ENCODE data around the gene NTHL1. TPM values are rescaled to one million over a fixed set of nuclear protein-coding genes. Genes with fewer than 3 reads are reported as not detected.

Gene NTHL1
- total and polyA plus RNA-seq, 9 donors = 1.9 to 38.1 (median 23.9) TPM

DNA sequence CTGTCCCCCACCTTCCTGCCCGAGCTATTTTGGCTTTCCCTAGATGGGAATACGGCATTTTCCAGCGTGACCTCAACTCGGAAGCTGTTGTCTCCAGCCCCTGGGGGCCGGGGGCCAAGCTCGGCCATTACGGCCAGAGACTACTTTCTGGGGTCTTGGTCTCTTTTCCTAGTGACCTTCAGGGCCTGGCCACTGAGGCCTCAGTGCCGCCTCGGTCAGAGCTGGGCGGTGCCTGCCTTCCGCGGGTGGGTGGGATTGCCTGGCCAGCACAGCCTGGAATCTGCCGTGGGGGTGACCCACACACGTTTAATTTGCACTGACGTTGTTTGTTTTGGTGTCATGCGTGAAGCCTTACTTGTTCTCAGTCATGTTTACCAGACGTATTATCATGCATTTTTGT, 29.4 kb upstream of the NTHL1 start:
- no peaks in the 10 kb centered on the region for H3K9me3 ChIP-seq
- no peak overlapping the region for H3K27ac ChIP-seq
- intact Hi-C loops (cut with DNase I) = loop anchor here in 1 of 4 donors (10.0 kb wide), 1 partner anchor 58 kb away; the partner anchor contains the start of gene PKD1
- H3K4me1 ChIP-seq (ENCODE audit: insufficient read depth) = no peaks in the 10 kb centered on the region
- H3K27me3 ChIP-seq = no peaks in the 10 kb centered on the region
- no peak for DNase-seq
- no peak overlapping the region for H3K4me3 ChIP-seq
- H3K36me3 ChIP-seq = no peaks in the 10 kb centered on the region
- WGBS, 3 donors = 79 to 89% (median 83%) methylated on average over 17 of the region's 17 CpGs
- TF ChIP-seq, protein P1, sequence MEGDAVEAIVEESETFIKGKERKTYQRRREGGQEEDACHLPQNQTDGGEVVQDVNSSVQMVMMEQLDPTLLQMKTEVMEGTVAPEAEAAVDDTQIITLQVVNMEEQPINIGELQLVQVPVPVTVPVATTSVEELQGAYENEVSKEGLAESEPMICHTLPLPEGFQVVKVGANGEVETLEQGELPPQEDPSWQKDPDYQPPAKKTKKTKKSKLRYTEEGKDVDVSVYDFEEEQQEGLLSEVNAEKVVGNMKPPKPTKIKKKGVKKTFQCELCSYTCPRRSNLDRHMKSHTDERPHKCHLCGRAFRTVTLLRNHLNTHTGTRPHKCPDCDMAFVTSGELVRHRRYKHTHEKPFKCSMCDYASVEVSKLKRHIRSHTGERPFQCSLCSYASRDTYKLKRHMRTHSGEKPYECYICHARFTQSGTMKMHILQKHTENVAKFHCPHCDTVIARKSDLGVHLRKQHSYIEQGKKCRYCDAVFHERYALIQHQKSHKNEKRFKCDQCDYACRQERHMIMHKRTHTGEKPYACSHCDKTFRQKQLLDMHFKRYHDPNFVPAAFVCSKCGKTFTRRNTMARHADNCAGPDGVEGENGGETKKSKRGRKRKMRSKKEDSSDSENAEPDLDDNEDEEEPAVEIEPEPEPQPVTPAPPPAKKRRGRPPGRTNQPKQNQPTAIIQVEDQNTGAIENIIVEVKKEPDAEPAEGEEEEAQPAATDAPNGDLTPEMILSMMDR (IDR thresholded peaks at IDR 0.05) = no peak
- TF ChIP-seq EP300 (IDR thresholded peaks at IDR 0.05) (no peak), POLR2A (IDR thresholded peaks at IDR 0.05) (no peak)

DNA sequence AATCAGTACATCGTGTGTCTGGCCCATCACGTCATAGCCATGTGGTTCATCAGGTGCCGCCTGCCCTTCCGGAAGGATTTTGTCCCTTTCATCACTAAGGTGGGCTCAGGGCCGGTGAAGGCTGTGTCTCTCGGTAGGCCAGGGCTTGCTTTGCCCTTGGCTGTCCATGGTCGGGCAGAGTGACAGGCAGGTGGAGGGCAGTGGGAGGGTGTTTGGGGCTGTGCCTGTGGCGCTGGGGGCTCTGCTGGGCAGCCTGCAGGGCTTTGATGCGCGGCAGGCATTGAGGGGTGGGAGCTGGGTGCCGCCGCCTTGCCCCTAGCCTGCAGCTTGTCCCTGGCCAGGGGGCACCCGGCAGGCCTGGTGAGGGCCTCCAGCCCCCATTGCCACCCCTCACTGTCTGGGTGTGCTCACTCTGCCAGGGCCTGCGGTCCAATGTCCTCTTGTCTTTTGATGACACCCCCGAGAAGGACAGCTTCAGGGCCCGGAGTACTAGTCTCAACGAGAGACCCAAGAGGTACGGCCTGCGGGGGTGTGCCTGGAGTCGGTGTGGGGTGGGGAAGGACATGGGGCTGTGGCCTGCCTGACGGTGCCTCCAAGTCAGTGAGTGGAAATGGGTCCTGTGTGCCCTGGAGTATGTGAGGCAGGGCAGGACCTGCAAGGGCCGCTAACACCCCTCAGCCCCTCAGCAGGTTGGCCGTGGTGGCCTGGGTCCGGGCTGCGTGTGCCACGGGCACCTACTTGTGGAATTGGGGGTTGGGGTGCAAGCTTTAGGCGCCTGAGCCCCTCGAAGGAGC, 28.6 kb upstream of the NTHL1 start:
- H3K4me3 ChIP-seq = no peak overlapping the region
- TF ChIP-seq EP300 (IDR thresholded peaks at IDR 0.05) (no peak), POLR2A (IDR thresholded peaks at IDR 0.05) (no peak)
- TF ChIP-seq, protein P1 (IDR thresholded peaks at IDR 0.05) = no peak
- WGBS, 3 donors = 90 to 96% (median 93%) methylated on average over 26 to 28 of the region's 28 CpGs
- intact Hi-C loops (cut with DNase I) = loop anchor here in 1 of 4 donors (10.0 kb wide), 1 partner anchor 59 kb away; the partner anchor contains the start of gene PKD1
- H3K9me3 ChIP-seq = no peaks in the 10 kb centered on the region
- no peaks in the 10 kb centered on the region for H3K36me3 ChIP-seq
- no peaks in the 10 kb centered on the region for H3K27me3 ChIP-seq
- no peak for DNase-seq
- no peak overlapping the region for H3K27ac ChIP-seq
- H3K4me1 ChIP-seq (ENCODE audit: insufficient read depth) = no peaks in the 10 kb centered on the region

DNA sequence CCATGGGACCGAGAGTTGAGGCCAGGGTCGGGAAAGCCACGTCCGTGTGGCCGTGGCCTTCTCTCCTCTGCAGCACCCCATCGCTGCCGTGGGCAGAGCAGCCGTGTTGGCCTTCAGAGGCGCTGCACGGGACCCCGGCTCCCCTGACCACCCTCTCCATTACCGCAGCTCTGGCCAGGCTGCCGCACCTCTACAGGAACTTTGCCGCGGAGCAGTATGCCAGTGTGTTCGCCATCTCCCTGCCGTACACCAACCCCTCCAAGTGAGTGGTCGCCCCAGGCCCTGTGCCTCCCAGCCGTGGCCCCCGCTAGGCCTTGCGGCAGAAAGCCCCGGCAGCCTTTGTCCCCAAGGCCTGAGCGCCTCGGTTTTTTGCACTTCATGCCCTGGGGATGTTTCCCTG, 28.0 kb upstream of the NTHL1 start:
- Histone ChIP-seq H3K27me3 (no peaks in the 10 kb centered on the region), H3K27ac (no peak overlapping the region), H3K9me3 (no peaks in the 10 kb centered on the region), H3K36me3 (no peaks in the 10 kb centered on the region), H3K4me1 (ENCODE audit: insufficient read depth) (no peaks in the 10 kb centered on the region), H3K4me3 (no peak overlapping the region)
- intact Hi-C loops (cut with DNase I) = loop anchor here in 1 of 4 donors (10.0 kb wide), 1 partner anchor 59 kb away; the partner anchor contains the start of gene PKD1
- 92 to 96% (median 92%) methylated on average over 24 of the region's 24 CpGs for WGBS, 3 donors
- no peak for DNase-seq
- TF ChIP-seq, protein P1 (IDR thresholded peaks at IDR 0.05) = no peak
- no peak for TF ChIP-seq POLR2A (IDR thresholded peaks at IDR 0.05)
- TF ChIP-seq EP300 (IDR thresholded peaks at IDR 0.05) = no peak

DNA sequence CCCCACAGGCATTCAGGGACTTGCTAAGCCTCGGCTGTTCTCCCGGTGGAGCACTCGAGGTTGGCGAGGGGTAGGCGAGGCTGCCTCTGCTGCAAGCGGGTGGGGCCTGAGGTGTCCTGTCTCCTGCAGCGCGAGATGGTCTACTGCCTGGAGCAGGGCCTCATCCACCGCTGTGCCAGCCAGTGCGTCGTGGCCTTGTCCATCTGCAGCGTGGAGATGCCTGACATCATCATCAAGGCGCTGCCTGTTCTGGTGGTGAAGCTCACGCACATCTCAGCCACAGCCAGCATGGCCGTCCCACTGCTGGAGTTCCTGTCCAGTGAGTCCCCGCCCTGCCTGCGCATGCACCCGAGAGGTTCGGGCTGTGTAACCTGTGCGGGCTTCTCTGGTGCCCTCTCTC, 26.4 kb upstream of the NTHL1 start:
- no peaks in the 10 kb centered on the region for H3K27me3 ChIP-seq
- intact Hi-C loops (cut with DNase I) = loop anchor here in 1 of 4 donors (10.0 kb wide), 1 partner anchor 61 kb away; the partner anchor contains the start of gene PKD1
- H3K36me3 ChIP-seq = no peaks in the 10 kb centered on the region
- H3K4me1 ChIP-seq (ENCODE audit: insufficient read depth) = no peaks in the 10 kb centered on the region
- 93 to 97% (median 94%) methylated on average over 13 to 20 of the region's 20 CpGs for WGBS, 3 donors
- no peak overlapping the region for H3K27ac ChIP-seq
- H3K9me3 ChIP-seq = no peaks in the 10 kb centered on the region
- no peak for DNase-seq
- H3K4me3 ChIP-seq = no peak overlapping the region
- no peak for TF ChIP-seq EP300 (IDR thresholded peaks at IDR 0.05)
- TF ChIP-seq, protein P1 (IDR thresholded peaks at IDR 0.05) = no peak
- TF ChIP-seq POLR2A (IDR thresholded peaks at IDR 0.05) = no peak

Measured in ovary (tissue), 9 donors.